NB4 (cell line): ENCODE results near the gene CFAP74.

ENCODE experiments used
- MYC ChIP-seq: IDR thresholded peaks from 2 replicates; pipeline ENCODE4 v1.6.1; 2011; ENCODE audit warnings: low read depth, low read length
- POLR2A ChIP-seq: IDR thresholded peaks from 2 replicates; pipeline ENCODE4 v1.6.1; 2011; ENCODE audit warnings: mild to moderate bottlenecking; ENCODE audit not compliant: insufficient read length; ENCODE audit errors: extremely low read depth
- TF ChIP-seq, protein P1 (sequence below): IDR thresholded peaks from one replicate; pipeline ENCODE4 v1.5.1; 2012; ENCODE audit warnings: low read depth, low read length

DNA sequence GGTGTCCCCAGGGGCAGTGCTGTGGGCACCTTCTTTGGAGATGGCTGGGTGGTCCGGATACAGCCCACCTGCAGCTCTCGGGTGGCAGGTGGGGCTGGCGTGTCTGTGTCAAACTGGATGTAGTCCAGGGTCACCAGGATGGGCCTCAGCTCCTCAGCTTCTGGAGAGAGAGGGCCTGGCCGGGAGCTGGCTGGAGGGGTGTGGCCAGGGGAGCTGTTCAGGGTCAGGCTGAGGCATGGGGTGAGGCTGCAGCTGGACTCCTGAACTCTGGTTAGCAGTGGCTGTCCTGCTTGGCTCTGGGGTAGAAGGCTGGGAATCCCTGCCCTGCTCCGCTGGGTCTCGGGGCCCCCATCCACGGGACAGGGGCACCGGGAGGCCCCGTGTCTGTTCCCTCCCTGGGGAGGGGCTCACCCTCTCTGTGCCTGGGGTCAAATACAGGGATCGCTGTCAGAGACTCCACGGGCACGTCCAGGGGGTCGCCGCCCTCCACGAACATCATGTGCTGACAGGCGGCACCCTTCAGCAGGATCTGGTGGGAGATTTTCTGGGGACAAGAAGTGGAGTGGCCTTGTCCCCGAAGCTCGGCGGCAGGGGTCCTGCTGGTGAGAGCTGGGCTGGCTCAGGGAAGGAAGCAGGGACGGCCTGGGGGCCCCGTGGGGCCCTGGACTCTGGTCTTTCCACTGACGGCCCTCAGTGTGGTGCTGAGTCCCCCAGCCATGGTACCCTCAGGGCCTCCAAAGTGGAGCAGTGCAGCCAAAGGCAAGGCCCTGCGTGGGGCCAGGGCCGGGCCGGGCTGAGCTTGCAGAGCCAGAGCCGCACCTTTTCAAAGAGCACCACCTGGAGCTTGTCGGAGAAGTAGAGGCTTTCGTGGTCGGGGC, 80.4 kb downstream of the CFAP74 start:
- TF ChIP-seq MYC, result no peak
- TF ChIP-seq POLR2A, result no peak
- TF ChIP-seq, protein P1, sequence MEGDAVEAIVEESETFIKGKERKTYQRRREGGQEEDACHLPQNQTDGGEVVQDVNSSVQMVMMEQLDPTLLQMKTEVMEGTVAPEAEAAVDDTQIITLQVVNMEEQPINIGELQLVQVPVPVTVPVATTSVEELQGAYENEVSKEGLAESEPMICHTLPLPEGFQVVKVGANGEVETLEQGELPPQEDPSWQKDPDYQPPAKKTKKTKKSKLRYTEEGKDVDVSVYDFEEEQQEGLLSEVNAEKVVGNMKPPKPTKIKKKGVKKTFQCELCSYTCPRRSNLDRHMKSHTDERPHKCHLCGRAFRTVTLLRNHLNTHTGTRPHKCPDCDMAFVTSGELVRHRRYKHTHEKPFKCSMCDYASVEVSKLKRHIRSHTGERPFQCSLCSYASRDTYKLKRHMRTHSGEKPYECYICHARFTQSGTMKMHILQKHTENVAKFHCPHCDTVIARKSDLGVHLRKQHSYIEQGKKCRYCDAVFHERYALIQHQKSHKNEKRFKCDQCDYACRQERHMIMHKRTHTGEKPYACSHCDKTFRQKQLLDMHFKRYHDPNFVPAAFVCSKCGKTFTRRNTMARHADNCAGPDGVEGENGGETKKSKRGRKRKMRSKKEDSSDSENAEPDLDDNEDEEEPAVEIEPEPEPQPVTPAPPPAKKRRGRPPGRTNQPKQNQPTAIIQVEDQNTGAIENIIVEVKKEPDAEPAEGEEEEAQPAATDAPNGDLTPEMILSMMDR, result no peak
